ENCODE results near the gene PELO.

- TF ChIP-seq CTCF (IDR thresholded peaks at IDR 0.05): no peak
- TF ChIP-seq REST (IDR thresholded peaks at IDR 0.05; ENCODE audit: insufficient read depth in 1 of 2, low read depth in 2 of 2, low read length in 1 of 2): no peak
Measured at GRCh38 chr5:52800394-52801213, 12.9 kb downstream of the PELO start.
